HG03565 (cell line): ENCODE measurements around the gene PDCD1.
"Not testable (repeated sequence)": the region's sequence is repeated elsewhere in the genome, so short reads cannot be mapped to it uniquely, and the experiment has no call there.

Experiments
- ATAC-seq: cut with Tn5 transposase; IDR thresholded peaks from one replicate; pipeline ENCODE4 v1.9.1; 2021; ENCODE audit warnings: mild to moderate bottlenecking, moderate library complexity; ENCODE audit not compliant: unreplicated experiment

Gene PDCD1

DNA sequence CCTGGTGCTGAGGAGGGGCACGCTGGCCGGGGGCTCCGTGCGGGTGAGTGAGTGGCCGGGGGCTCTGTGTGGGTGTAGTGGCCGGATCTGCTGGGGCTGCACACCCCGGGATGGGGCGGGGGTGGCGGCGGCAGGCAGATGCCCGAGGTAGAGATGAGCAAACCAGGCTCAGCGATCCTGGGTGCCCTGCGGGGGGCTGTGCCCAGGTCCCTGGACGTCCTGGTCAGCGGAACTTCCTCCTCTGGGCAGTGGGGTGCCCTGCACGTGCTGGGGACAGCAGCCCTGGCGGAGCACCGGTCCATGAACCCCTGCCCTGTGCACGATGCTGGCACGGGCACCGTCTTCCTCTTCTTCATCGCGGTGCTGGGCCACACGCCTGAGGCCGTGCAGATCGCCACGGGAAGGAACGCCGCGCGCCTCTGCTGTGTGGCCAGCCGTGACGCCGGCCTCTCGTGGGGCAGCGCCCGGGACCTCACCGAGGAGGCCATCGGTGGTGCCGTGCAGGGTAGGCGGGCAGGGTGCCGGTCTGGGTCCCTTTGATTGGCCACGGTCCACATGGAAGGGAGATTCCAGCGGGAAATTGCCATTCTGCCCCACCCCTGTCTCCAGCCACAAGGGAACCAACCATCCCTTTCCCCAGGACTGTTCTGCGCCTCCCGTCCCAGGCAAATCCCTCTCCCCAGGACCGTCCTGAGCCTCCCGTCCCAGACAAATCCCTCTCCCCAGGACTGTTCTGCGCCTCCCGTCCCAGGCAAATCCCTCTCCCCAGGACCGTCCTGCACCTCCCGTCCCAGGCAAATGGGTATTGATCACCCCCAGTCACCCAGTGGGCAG, 43.8 kb downstream of the PDCD1 start:
- ATAC-seq, result no peak

DNA sequence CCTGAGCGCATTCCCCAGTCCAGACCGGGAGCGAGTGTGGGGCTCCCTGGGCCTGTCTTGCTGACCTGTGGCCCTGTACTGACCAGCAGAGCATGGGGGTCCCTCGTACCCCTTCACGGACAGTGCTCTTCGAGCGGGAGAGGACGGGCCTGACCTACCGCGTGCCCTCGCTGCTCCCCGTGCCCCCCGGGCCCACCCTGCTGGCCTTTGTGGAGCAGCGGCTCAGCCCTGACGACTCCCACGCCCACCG, 44.4 kb downstream of the PDCD1 start:
- ATAC-seq, result no peak

- ATAC-seq, result no peak
These were observed 44.9 kb downstream of the PDCD1 start for GRCh38 chr2:241813644-241814392.

DNA sequence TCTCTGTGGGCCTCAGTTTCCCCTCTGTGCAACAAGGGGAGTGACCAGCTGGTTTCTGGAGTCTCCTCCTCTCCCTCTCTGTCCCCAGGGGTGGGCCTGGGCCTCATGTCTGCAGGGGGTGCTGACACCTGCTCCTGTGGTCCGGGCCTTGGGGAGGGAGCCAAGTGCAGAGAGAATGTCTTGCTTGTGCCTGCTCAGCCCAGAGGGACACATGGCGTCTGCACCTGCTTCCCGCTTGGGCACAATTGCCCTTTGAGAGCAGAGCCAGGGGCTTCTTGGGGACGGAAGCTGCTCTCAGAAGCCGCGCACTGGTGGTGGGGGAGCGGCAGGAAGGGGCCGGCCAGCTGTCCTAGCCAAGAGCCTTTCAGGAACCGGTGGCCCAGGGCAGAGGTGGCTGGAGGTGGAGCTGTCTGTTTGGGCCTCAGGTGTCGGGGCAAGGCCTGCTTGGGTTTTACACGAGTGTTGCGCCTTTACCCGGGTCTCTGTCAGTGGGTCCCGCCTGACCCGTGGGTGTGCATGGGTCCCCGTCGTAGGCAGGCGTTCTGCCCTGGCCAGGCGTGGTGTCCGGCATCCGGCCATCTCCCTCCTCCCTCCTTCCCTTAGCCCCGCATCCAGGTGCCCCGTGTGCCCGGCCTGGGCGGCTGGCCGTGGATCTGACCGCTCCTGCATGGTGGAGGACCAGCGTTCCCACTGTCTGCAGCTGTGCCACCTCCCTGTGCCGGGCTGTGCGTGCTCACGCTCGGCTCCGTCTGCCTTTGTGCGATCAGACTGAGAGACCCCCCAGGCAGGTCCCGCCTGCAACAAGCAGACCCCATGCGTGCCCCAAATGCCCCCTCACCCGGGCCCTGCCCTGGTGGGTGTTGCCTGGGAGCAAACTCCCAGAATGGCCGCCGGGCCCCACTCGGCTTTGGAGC, 45.7 kb downstream of the PDCD1 start:
- ATAC-seq, result no peak

DNA sequence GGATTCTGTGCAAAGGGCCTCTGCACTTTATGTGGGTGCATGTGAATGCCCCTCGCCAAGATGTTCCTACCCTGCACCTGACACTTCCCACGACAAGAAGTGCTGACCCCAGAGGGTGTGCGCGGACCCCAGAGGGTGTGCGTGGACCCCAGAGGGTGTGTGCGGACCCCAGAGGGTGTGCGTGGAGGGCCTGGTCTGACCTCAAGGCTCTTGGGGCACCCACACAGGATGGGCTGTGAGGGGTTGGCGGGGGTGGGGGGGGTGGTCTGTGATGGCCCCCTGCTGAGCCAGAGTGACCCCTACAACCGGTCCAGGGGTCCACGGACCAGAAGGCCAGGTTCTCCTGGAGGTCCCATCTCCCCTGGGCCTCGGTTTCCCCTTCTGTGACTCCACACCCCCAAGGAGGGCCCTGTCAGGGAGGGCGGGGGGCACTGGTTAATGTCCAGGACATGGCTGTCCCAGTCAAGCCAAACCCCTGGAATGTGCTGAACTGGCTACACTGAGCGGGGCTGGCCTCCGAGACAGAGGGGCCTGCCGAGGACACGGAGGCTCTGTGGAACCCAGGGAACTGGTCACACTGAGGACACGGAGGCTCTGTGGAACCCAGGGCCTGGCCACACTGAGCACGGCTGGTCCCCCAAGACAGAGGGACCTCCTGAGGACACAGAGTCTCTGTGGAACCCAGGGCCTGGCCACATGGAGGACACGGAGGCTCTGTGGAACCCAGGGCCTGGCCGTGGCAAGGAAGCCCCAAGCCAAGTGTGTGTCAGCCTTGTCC, 46.6 kb downstream of the PDCD1 start:
- ATAC-seq, result no peak

DNA sequence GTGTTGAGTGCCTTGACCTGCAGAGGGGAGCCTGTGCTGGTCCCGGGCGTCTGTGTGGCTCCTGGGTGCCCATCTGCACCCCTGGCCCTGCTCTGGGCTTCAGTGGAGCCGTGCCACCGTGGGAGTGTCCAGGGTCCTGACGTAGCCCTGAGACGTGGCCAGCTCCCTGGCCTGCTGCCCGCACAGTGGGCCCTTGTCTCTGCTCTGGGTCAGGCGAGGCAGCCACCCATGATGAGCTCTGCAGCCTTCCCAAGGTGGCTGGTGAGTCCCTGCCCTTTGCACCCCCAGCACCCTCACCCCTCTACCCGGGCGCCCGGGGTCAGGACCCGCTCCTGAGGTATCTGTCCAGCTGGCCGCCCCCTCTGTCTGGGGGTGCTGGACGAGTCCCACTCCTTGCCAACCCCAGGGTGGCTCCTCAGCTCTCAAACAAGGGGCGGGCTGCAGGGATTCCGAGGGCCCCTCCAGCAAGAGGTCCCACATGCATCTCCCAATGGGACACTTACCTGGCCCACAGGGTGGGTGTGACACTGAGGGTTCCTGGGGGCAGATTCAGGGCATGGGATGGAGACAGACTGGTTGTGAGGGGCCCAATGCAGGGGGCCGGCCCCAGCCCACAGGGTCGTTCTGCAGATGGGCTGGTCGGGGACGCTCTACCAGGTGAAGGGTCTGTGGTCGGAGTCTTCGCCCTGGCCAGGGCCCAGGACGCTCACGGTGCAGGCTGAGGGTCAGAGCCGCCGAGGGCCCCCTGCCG, 47.3 kb downstream of the PDCD1 start:
- no peak for ATAC-seq

- ATAC-seq, result no peak
These were observed 48.1 kb downstream of the PDCD1 start for GRCh38 chr2:241810307-241811200.

DNA sequence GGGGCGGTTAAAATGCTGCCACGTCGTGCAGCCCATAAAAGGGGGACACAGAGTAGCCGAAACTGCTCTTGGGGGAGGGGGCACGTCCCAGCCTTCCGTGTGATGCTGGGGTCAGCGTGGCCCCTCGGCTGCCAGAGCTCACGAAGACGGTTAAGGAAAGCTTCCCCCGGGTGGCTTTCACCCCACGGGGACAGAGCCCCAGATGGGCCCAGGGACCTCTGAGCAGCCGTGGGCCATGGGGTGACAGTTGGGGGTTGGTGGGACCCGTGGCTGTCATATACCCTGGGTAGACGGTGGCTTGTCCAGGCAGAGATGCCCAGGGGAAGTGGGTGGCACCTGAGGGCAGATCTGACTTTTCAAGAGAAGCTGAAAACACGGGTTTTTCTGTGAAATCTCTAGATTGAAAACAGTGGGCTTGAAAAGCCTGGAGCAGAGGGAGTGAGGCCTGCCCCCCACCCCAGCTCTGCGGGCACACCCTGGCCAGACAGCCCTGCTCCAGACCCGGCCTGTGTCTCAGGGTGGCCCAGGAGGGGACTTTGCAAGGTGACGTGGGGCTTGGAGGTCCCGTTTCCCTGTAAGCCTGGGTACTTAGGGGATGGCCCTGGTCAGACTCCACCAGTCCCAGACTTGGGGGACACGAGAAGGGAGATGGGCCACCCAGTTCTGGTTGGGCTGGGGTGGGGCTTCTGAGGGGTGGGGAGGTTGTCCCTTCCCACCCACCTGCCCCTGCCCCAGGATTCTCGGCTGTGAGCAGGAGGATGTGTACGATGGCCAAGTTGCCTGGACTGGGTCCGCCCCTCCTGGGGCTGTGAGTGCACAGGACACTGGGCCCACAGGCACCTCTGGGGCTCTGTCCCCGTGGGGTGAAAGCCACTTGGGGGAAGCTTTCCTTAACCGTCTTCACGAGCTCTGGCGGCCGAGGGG, 49.0 kb downstream of the PDCD1 start:
- no peak for ATAC-seq

GRCh38 chr2:241808721-241809382, 49.8 kb downstream of the PDCD1 start, which contains the start of gene NEU4:
NEU4 (plus strand) TSS chr2:241809193; CDS start chr2:241814485, 5,292 bp downstream.
- ATAC-seq, result no peak

DNA sequence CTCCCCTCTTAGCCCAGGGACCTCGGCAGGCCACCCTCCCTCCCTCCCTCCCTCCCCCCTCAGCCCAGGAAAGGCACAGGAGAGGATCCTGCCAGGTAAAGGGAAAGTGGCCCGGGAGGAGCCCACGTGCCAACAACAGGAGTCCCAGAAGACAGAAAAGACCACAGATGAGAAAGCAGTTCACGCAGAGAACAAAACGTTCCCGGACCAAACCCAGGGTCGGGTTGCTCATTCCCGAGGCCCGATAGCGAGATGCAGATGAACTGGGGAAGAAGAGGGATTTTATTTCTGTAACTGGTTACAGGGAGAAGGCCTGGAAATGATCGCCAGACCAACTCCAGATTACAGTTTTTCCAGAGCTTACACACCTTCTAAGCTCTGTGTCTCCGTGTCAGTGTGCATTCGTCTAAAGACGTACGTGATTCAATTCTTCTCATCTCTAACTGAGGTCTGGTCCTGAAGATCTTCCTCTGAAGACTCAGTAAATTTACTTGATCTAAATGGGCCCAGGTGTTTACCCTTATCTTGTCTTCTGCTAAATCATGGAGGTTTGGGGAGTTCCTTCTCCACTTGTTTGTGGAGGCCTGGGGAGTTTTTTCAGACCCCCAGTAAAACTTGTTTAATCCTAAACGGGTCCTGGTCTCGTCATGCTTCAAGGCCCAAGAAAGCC, 50.5 kb downstream of the PDCD1 start:
- ATAC-seq, result no peak

GRCh38 chr2:241806217-241806616, 52.5 kb downstream of the PDCD1 start:
- ATAC-seq, result not testable (repeated sequence)

DNA sequence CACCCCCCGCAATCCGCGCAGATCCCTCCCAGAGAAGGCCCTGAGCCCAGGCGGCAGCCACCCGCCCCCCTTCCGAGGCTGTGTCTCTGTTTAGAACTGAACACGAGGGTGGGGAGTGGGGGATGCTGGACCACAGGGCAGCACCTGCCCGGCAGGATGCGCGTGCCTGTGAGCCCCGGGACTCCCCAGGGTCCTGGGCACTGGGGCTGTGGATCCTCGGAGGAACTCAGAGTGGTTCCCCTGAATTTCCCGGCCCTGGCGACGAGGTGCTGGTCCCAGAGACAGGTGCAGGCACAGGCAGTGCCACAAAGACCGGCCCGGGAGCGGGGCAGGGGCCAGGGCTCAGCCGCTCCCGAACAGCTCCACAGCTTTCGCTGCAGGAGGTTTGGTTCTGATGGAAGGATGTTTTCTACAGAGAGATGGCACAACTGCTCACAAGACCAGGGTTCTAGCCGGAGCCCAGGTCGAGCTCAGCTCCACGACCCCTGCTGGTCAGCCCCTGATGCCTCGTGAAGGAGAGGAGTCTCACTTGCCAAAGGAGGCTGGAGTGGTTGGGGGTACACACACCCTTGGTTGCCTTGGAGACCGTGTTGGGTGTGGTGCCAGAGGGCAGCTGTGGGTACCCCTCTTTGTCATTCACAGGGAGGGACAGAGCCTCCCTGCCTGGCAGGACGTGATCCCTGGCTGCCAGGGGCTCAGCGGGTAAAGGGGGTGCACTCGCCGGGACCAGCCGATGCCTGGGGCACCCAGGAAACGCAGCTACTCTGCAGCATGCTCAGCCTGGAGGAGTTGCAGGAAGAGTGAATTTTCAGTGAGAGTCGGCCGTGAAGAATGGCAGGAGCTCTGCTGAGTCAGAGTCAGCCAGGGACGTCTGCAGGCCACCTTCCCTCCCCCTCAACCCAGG, 54.1 kb downstream of the PDCD1 start:
- no peak for ATAC-seq

- ATAC-seq, result no peak
These were observed 55.0 kb downstream of the PDCD1 start for GRCh38 chr2:241803387-241804325.

DNA sequence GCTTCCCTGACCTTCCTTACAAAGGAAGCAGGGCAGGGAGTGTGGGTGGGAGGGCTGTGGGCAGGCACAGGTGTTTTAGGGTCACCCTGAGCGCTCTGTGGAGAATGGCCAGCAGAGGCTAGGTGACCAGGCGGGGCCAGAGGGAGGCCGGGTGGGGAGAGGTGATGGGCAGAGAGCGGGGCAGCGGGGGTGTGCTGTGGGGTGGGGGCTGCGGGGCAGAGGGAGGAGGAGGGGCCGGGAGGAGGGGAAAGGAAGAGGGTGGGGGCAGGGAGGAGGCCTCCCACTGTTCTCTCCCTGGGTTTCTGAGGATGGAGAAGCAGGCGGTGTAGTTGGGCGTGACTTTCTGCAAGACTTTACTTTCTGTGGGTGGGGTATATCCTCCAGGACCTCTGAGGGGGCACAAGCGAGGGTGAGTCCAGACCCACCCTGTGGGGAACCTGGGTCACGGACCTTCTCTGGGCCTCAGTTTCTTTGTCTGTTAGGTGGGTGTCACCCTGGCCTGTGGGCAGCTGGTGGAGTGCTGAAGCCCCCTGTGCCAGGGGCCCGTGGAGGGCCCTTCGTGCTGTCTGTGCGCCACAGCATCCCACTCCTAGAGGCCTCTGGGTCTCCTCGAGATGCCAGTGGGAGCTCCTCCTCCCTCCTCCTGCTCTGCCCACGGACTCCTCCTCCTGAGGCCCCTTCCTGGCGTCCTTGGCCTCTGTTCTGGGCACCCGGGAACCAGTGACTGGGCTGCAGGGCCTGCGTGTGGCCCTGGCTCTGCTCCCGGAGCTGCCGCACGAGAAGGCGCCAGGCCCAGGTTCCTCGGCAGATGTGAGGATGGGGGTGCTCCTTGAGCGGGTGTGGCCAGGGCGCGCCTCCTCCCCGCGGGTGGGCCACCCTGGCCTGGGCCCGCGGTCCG, 56.0 kb downstream of the PDCD1 start:
- ATAC-seq, result no peak
